SK-N-MC (cell line): ENCODE results near the gene PCSK6.

Source experiments
- DNase-seq: peaks from one replicate; pipeline ENCODE4 v3.0.0-alpha.2; 2011; ENCODE audit warnings: low read depth, low spot score
- H3K27ac ChIP-seq: fragments of 200-600 bp; sonication (generic); 2 replicates; pipeline ENCODE4 v1.5.1; 2016; ENCODE audit warnings: mixed run types
- H3K36me3 ChIP-seq: fragments of 200-600 bp; sonication (generic); 2 replicates; pipeline ENCODE4 v1.6.1; 2017; ENCODE audit warnings: antibody characterized with exemption, low read length, mixed read lengths; ENCODE audit not compliant: insufficient read depth
- H3K4me3 ChIP-seq: fragments of 200-600 bp; sonication (generic); 2 replicates; pipeline ENCODE4 v1.5.1; 2016
- H3K9ac ChIP-seq: fragments of 200-600 bp; sonication (generic); 2 replicates; pipeline ENCODE4 v1.8.0; 2017; ENCODE audit warnings: mixed run types, mixed read lengths; ENCODE audit not compliant: insufficient read length
- H3K9me3 ChIP-seq: fragments of 200-600 bp; sonication (generic); 2 replicates; pipeline ENCODE4 v1.6.1; 2017; ENCODE audit warnings: low read depth, mild to moderate bottlenecking, antibody characterized with exemption, low read length, moderate library complexity, mixed read lengths
- EZH2 ChIP-seq: fragments of 200-600 bp; sonication (generic); IDR thresholded peaks from one replicate; pipeline ENCODE4 v1.6.1; 2017; ENCODE audit warnings: antibody characterized with exemption
- FOXP2 ChIP-seq: optimal IDR thresholded peaks from 2 replicates; pipeline ENCODE3; 2011; ENCODE audit warnings: mild to moderate bottlenecking, moderate library complexity; ENCODE audit not compliant: insufficient read depth; ENCODE audit errors: extremely low read length, control extremely low read depth
- POLR2AphosphoS5 ChIP-seq: IDR thresholded peaks from 2 replicates; pipeline ENCODE4 v1.6.1; 2012; ENCODE audit warnings: mild to moderate bottlenecking, low read depth, low read length, borderline replicate concordance

The PCSK6 gene

GRCh38 chr15:101503296-101503599 lies 13.7 kb upstream of the PCSK6 start:
- TF ChIP-seq FOXP2 (no peak), EZH2 (no peak), POLR2AphosphoS5 (no peak)
- H3K27ac ChIP-seq, result no peak overlapping the region
- no peak overlapping the region for H3K4me3 ChIP-seq
- no peaks in the 10 kb centered on the region for H3K36me3 ChIP-seq
- no peak overlapping the region for H3K9ac ChIP-seq
- no peak for DNase-seq
- no peaks in the 10 kb centered on the region for H3K9me3 ChIP-seq

DNA sequence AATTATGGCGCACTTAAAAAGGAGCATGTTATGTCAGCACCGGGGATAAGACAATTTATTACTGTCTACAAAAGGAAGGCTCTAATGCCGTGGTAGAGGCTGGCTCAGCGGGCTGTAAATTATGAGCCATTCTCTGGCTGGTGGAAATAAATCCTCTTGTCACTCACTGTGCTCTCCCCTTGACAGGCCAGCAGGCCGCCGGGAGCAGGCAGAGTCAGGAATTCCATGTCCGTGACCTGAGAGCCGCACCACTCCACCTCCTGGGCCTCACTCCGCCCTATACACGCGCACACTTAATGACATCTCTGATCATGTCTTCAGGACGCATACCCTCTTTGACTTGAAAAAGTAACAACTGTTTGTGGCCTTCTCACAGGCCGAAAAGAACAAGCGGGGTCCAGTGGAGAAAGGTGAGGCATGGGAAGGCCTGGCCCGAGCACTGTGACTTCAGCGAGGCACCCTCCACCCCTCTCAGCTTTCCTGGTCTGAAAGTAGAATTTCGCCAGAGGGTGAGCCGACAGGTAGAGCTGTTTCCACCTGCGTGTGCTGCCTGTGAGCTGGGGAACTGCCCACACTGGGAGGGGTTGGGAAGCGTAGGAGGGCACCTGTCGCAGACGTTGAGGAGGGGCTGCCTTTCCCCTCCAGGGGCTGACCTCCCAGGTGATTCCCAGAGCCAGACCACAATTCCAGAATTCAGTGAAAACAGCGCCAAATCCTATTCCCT lies 13.2 kb upstream of the PCSK6 start:
- Histone ChIP-seq H3K4me3 (no peak overlapping the region), H3K9ac (no peak overlapping the region), H3K36me3 (no peaks in the 10 kb centered on the region), H3K9me3 (no peaks in the 10 kb centered on the region), H3K27ac (no peak overlapping the region)
- DNase-seq, result no peak
- TF ChIP-seq FOXP2 (no peak), POLR2AphosphoS5 (no peak), EZH2 (no peak)

DNA sequence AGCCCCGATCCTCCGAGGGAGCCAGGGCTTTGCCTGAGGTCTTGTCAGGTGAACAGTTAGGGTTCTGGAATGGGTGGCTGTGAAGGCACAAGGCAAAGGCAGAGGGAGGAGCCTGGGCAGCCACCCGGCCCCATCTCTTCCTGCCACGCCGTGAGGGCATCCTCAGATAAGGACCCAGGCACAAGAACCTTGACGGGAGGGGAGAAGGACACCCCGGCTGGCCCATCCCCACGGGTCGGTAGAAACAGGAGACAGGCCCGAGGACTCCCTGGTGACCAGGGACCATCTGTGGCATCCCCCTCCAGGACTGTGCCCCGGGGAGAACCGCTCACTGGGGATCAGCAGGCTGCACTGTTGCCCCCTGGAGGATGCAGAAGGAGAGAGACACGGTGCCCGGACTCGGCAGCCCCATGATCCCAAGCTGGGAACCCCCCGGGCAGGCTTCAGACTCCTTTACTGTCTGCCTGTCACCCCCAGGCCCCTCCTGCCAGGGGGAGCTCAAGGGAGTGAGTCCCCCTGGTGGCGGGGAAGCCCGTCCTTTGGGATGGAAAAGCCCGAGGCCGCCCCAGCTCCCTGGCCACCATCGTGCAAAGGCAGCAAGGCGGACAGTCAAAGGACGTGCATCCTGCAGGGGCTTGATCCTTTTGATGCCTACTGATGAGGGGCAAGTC lies 12.3 kb upstream of the PCSK6 start:
- TF ChIP-seq POLR2AphosphoS5 (no peak), EZH2 (no peak), FOXP2 (no peak)
- no peaks in the 10 kb centered on the region for H3K36me3 ChIP-seq
- H3K9me3 ChIP-seq, result no peaks in the 10 kb centered on the region
- H3K4me3 ChIP-seq, result no peak overlapping the region
- H3K27ac ChIP-seq, result no peak overlapping the region
- no peak overlapping the region for H3K9ac ChIP-seq
- DNase-seq, result no peak

DNA sequence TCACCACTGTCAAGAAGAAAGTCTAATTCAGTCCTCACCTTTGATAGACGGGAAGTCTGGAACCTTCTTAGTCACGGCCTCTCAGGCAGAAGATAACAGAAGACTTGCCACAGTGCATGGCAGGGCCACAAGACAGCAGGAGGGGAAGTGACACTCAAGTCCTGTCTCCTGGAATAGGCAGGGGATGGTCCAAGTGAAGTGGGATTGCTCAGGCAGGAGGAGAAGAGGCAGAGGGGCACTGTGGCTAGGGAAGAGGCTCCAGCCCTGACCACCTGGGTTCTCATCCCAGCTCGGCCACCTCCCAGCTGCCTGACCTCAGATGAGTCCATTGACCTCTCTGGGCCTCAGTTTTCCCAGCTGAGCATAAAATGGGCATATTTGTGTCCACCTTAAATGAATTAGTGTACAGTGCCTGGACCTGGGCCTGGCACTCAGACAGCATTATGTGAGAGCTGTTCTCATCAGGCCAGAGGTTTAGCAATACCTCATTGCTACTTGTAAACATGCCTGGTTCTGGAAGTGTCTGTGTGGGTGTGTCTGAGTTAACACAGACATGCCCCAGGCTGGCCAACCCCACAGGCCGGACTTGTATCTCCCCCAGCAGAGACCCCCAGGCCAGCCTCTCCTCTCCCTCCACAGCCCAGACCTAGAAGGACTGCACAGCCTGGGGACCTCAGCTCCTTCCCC lies 11.5 kb upstream of the PCSK6 start:
- Histone ChIP-seq H3K4me3 (no peak overlapping the region), H3K27ac (no peak overlapping the region), H3K36me3 (no peaks in the 10 kb centered on the region), H3K9ac (no peak overlapping the region), H3K9me3 (no peaks in the 10 kb centered on the region)
- no peak for DNase-seq
- TF ChIP-seq FOXP2, result no peak
- TF ChIP-seq EZH2, result no peak
- no peak for TF ChIP-seq POLR2AphosphoS5

DNA sequence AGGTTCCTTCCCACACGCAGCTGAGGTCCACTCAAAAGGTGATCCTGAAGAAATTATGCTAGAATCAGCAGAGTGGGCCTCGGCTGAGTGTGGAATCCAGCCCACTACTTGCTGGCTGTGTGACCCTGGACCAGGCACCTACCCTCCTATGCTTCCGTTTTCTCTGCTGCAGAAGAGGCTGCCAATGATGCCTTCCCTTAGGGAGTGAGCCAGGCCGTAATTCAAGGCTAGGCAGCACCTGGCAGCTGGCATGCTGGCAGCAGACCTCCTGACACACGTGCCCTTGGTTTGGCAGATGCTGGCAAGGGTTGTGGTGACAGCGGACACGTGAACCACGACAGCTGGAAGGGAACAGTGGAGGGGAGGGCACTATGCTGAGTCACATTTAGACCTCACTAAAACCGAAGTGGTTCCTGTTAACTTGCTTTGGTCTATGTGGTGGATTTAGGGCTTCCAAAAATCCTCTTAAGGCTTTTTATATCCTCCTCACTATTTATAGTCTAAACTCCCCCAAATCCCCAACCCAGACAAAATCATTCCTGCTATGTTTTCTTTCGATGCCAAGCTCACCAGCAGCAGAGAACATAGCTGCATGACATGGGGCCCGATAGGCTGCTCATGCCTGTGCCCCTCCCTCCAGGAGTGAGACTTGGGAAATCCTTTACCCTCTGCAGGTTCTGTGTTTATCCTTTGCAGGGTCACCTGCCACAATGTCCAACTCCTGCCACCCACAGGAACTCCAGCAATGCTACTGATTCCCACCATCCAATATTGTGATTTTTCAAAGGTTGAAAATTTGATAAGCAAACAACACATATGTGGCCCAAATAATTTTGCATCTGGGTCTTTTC lies 10.6 kb upstream of the PCSK6 start:
- Histone ChIP-seq H3K9ac (no peak overlapping the region), H3K36me3 (no peaks in the 10 kb centered on the region), H3K27ac (no peak overlapping the region), H3K4me3 (no peak overlapping the region), H3K9me3 (no peaks in the 10 kb centered on the region)
- no peak for TF ChIP-seq FOXP2
- no peak for DNase-seq

- DNase-seq, result no peak
- no peak overlapping the region for H3K27ac ChIP-seq
- H3K9me3 ChIP-seq, result no peaks in the 10 kb centered on the region
- H3K4me3 ChIP-seq, result no peak overlapping the region
- H3K9ac ChIP-seq, result no peak overlapping the region
- TF ChIP-seq POLR2AphosphoS5 (no peak), FOXP2 (no peak), EZH2 (no peak)
- H3K36me3 ChIP-seq, result no peaks in the 10 kb centered on the region
These were observed 9.4 kb upstream of the PCSK6 start for GRCh38 chr15:101498717-101499480.

DNA sequence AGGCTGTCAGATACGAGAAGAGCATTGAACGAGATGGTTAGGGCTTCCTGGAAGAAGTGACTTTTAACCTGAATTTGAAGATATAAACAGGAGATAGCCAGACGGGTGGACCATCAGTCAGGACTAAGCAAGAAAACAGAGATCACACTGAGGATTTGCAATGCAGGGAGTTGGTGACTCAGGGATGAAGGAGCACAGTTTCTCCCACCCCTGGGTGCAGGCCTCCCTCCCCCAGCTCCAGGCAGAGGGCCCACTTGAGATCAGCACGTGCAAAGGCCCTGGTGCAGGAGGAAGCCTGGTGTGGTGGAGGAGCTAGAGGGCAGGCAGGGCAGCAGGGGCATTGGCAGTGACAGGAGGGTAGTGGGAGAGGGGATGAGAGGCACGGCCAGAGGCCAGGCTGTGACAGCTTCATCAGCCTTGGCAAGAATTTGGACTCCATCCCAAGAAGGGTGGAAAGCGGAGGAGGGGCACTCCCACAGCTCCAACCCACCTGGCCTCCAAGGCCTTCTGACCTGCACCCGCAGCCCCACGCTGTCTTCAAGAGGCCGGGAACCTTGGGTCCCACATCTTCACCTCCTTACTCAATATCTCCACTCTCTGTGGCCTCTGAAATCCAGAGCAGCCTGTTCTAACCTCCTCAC lies 8.7 kb upstream of the PCSK6 start:
- no peak for DNase-seq
- H3K4me3 ChIP-seq, result no peak overlapping the region
- H3K27ac ChIP-seq, result no peak overlapping the region
- TF ChIP-seq FOXP2, result no peak
- no peak for TF ChIP-seq EZH2
- no peak for TF ChIP-seq POLR2AphosphoS5
- no peaks in the 10 kb centered on the region for H3K9me3 ChIP-seq
- H3K36me3 ChIP-seq, result no peaks in the 10 kb centered on the region
- no peak overlapping the region for H3K9ac ChIP-seq
